ENCODE results near the gene PRRT3.
"Not testable (repeated sequence)": the region's sequence is repeated elsewhere in the genome, so short reads cannot be mapped to it uniquely, and the experiment has no call there.

PRRT3 gene

GRCh38 chr3:9947025-9947995, 4.9 kb downstream of the PRRT3 start:
- peak; percentile 52 for DNase-seq

- peak; percentile 74 for DNase-seq
These were observed 5.8 kb downstream of the PRRT3 start for GRCh38 chr3:9946112-9947024.

GRCh38 chr3:9945358-9945757, 6.8 kb downstream of the PRRT3 start:
- DNase-seq, result peak; percentile 3

GRCh38 chr3:9944271-9944670, 7.9 kb downstream of the PRRT3 start:
- DNase-seq, result no peak

- DNase-seq, result no peak
These were observed 9.1 kb downstream of the PRRT3 start for GRCh38 chr3:9942934-9943690.

GRCh38 chr3:9942164-9942563, 10.0 kb downstream of the PRRT3 start:
- no peak for DNase-seq

- DNase-seq, result no peak
These were observed 11.5 kb downstream of the PRRT3 start for GRCh38 chr3:9940746-9941145.

GRCh38 chr3:9939906-9940305, 12.3 kb downstream of the PRRT3 start:
- DNase-seq, result not testable (repeated sequence)

GRCh38 chr3:9938966-9939365, 13.2 kb downstream of the PRRT3 start:
- no peak for DNase-seq

- no peak for DNase-seq
These were observed 14.5 kb downstream of the PRRT3 start for GRCh38 chr3:9937486-9938238.

- DNase-seq, result no peak
These were observed 16.2 kb downstream of the PRRT3 start for GRCh38 chr3:9935966-9936510.

- no peak for DNase-seq
These were observed 17.2 kb downstream of the PRRT3 start for GRCh38 chr3:9934993-9935392.

GRCh38 chr3:9934235-9934621, 18.0 kb downstream of the PRRT3 start:
- DNase-seq, result no peak

GRCh38 chr3:9933561-9934234, 18.5 kb downstream of the PRRT3 start, which contains the start of gene CRELD1:
TSS of gene CRELD1 (plus strand) at chr3:9933834. CDS start at chr3:9934439, 605 bp downstream.
- peak; percentile 82 for DNase-seq

- DNase-seq, result peak; percentile 61
These were observed 19.2 kb downstream of the PRRT3 start for GRCh38 chr3:9932843-9933560.

GRCh38 chr3:9932535-9932842, 19.7 kb downstream of the PRRT3 start:
- DNase-seq, result no peak

- DNase-seq, result no peak
These were observed 21.3 kb downstream of the PRRT3 start for GRCh38 chr3:9930804-9931418.

- DNase-seq, result no peak
These were observed 24.1 kb downstream of the PRRT3 start for GRCh38 chr3:9928158-9928557.

GRCh38 chr3:9918261-9919038, 33.8 kb downstream of the PRRT3 start:
- DNase-seq, result no peak

Data from NCI-H1105 treated with DMSO at 0.1 percent for 48 hours (cell line).